GM12801 (cell line): ENCODE measurements around the gene ADORA2A.

Source experiments
- CTCF ChIP-seq: IDR thresholded peaks from one replicate; pipeline ENCODE4 v1.5.1; 2011; ENCODE audit warnings: control low read depth; ENCODE audit not compliant: insufficient read length; ENCODE audit errors: extremely low read depth

Gene ADORA2A

GRCh38 chr22:24404561-24405275 is 22.7 kb upstream of the ADORA2A start:
- TF ChIP-seq CTCF, result no peak

GRCh38 chr22:24405631-24406321 is 21.6 kb upstream of the ADORA2A start:
- no peak for TF ChIP-seq CTCF

- TF ChIP-seq CTCF, result no peak
Observed at GRCh38 chr22:24406322-24407277, 20.8 kb upstream of the ADORA2A start.

GRCh38 chr22:24407278-24407665 is 20.1 kb upstream of the ADORA2A start:
- no peak for TF ChIP-seq CTCF

- TF ChIP-seq CTCF, result no peak
Observed at GRCh38 chr22:24407884-24408283, 19.5 kb upstream of the ADORA2A start.

GRCh38 chr22:24408630-24409029 is 18.8 kb upstream of the ADORA2A start:
- no peak for TF ChIP-seq CTCF

- TF ChIP-seq CTCF, result no peak
Observed at GRCh38 chr22:24409707-24410106, 17.7 kb upstream of the ADORA2A start.
